ENCODE measurements around the gene CEP170.
"Not testable (repeated sequence)": the region's sequence is repeated elsewhere in the genome, so short reads cannot be mapped to it uniquely, and the experiment has no call there.

- TF ChIP-seq CTCF, POLR2A (IDR thresholded peaks at IDR 0.05): not testable (repeated sequence)
Observed at GRCh38 chr1:243105104-243105503, 150.0 kb downstream of the CEP170 start.

Measured in testis (tissue), 2 donors.